Fibroblast of the aortic adventitia (primary cell): ENCODE results near the gene LRP1B. TPM values are rescaled to one million over a fixed set of nuclear protein-coding genes. Genes with fewer than 3 reads are reported as not detected.

Source experiments
- DNase-seq: peaks from one replicate; pipeline ENCODE4 v3.0.0-alpha.2; 2010; ENCODE audit warnings: low read depth
- H3K4me3 ChIP-seq: 2 replicates; pipeline ENCODE4 v1.5.1; 2011; ENCODE audit warnings: low read depth, mild to moderate bottlenecking, control low read depth, low read length, moderate library complexity
- CTCF ChIP-seq: IDR thresholded peaks from 2 replicates; pipeline ENCODE4 v1.5.1; 2011; ENCODE audit warnings: mild to moderate bottlenecking, low read length, control low read depth, inconsistent platforms; ENCODE audit not compliant: insufficient read depth
- total RNA-seq: library from RNA; depleted of rRNA; stranded (reverse); fragments of >200 nt; gene quantifications from 2 replicates; pipeline ENCODE4 v1.2.3, GENCODE V29; 2012; ENCODE audit warnings: low replicate concordance

LRP1B gene
- total RNA-seq, 1 donor, result 0.36 TPM

DNA sequence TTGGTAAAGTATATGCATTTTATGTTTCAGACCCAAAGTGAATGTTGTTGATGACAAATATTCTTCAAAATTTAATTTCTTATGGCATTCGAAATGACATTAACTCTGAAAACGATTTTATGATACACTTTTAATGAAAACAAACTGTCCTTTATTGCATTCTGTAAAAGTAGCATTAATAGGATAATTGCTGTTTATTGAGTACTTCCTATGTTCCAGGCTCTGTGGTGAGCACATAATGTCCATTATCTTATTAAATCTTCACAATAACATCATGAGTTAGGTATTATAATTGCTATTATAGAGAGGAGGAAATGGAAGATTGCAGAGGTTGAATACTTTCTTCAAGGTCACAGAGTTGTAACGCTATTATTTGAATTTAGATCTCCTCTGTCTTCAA lies 638.0 kb downstream of the LRP1B start:
- no peak for DNase-seq
- no peak for TF ChIP-seq CTCF
- no peak overlapping the region for H3K4me3 ChIP-seq

DNA sequence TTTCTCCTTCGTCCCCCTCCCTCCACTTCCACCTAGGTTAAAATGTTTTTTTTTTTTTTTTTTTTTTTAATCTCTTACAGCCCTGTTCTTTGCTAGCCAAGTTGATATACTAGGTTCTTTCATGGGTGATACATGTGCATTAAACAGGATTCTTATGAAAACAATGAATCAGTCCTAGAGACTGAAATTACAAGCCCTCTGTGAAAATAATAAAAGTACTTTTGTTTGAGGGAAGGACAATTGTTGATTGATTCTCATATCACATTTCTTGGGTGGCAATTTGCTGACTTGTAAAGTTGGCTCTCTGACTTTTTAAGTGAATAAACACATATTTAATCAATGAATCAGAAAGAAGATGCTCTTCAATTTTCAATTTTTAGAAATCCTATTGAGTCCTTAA lies 639.9 kb downstream of the LRP1B start:
- no peak for TF ChIP-seq CTCF
- no peak for DNase-seq
- H3K4me3 ChIP-seq, result no peak overlapping the region

GRCh38 chr2:141482697-141483096 lies 648.1 kb downstream of the LRP1B start:
- no peak for TF ChIP-seq CTCF
- no peak for DNase-seq
- no peak overlapping the region for H3K4me3 ChIP-seq

- no peak for DNase-seq
- TF ChIP-seq CTCF, result no peak
- no peak overlapping the region for H3K4me3 ChIP-seq
Observed at GRCh38 chr2:141475801-141476200, 655.0 kb downstream of the LRP1B start.

DNA sequence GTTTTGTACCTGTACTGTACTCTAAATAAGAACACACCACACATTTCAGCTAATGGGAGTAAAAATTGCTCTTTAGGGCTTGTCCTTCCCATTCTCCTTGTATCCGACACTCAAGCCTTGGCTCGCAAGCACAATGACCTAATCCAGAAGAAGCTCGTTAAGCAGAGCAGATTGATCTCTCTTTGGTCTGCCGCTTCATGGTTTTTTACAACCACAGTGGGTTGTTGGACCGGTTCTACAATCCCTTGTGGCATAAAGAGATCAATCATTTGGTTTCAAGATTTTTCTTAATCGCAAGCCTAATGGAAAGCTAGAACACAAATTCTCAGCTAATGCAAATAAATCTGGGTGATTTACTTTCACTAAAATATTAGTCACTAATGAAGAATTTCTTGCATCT lies 662.1 kb downstream of the LRP1B start:
- no peak overlapping the region for H3K4me3 ChIP-seq
- TF ChIP-seq CTCF, result no peak
- no peak for DNase-seq

- DNase-seq, result no peak
- H3K4me3 ChIP-seq, result no peak overlapping the region
- TF ChIP-seq CTCF, result no peak
Observed at GRCh38 chr2:141467331-141467730, 663.5 kb downstream of the LRP1B start.

GRCh38 chr2:141464995-141465394 lies 665.8 kb downstream of the LRP1B start:
- H3K4me3 ChIP-seq, result no peak overlapping the region
- TF ChIP-seq CTCF, result no peak
- DNase-seq, result no peak
